NCI-H748 (cell line): ENCODE measurements around the gene PLBD2.
A peak's percentile ranks its signal among the peaks of the same experiment; 100 is the strongest.

Experiments
- DNase-seq: peaks from one replicate; lab custom pipeline; 2025; ENCODE audit not compliant: unreplicated experiment; lab: John Stamatoyannopoulos, UW

The PLBD2 gene

GRCh38 chr12:113414519-113415038, 56.2 kb downstream of the PLBD2 start:
- no peak for DNase-seq

- no peak for DNase-seq
Measured at GRCh38 chr12:113416091-113416754, 57.8 kb downstream of the PLBD2 start.

- DNase-seq, result no peak
Measured at GRCh38 chr12:113418213-113418879, 60.0 kb downstream of the PLBD2 start.

GRCh38 chr12:113420996-113421595, 62.7 kb downstream of the PLBD2 start:
- no peak for DNase-seq

GRCh38 chr12:113422030-113422885, 63.9 kb downstream of the PLBD2 start, which contains the start of gene SDSL:
Gene SDSL, plus strand, starts transcription at chr12:113422380. Its CDS starts 5,603 bp downstream, at chr12:113427983.
- DNase-seq, result no peak

GRCh38 chr12:113422886-113423669, 64.7 kb downstream of the PLBD2 start:
- no peak for DNase-seq

- DNase-seq, result no peak
Measured at GRCh38 chr12:113424456-113424855, 66.1 kb downstream of the PLBD2 start.

GRCh38 chr12:113424915-113425823, 66.8 kb downstream of the PLBD2 start:
- DNase-seq, result peak; percentile 14

GRCh38 chr12:113425960-113426453, 67.6 kb downstream of the PLBD2 start:
- no peak for DNase-seq

- DNase-seq, result no peak
Measured at GRCh38 chr12:113427882-113428281, 69.5 kb downstream of the PLBD2 start.

GRCh38 chr12:113428482-113428881, 70.1 kb downstream of the PLBD2 start:
- DNase-seq, result no peak

- no peak for DNase-seq
Measured at GRCh38 chr12:113432986-113433385, 74.6 kb downstream of the PLBD2 start.

- DNase-seq, result no peak
Measured at GRCh38 chr12:113435367-113435766, 77.0 kb downstream of the PLBD2 start.

- DNase-seq, result no peak
Measured at GRCh38 chr12:113436586-113436985, 78.2 kb downstream of the PLBD2 start.

GRCh38 chr12:113436993-113437728, 78.8 kb downstream of the PLBD2 start:
- DNase-seq, result no peak

- no peak for DNase-seq
Measured at GRCh38 chr12:113437729-113438100, 79.3 kb downstream of the PLBD2 start.

GRCh38 chr12:113438523-113439300, 80.3 kb downstream of the PLBD2 start:
- DNase-seq, result no peak

- DNase-seq, result no peak
Measured at GRCh38 chr12:113439301-113439597, 80.9 kb downstream of the PLBD2 start.
